Midbrain (tissue), 1 donor: Measurements from ENCODE around the gene GLMN.
"Not testable (repeated sequence)": the region's sequence is repeated elsewhere in the genome, so short reads cannot be mapped to it uniquely, and the experiment has no call there.

Experiments
- DNase-seq: peaks from one replicate; lab custom pipeline; 2025; lab: John Stamatoyannopoulos, UW

Gene GLMN

GRCh38 chr1:92298213-92298572 lies 594 bp downstream of the GLMN start:
- no peak for DNase-seq

DNA sequence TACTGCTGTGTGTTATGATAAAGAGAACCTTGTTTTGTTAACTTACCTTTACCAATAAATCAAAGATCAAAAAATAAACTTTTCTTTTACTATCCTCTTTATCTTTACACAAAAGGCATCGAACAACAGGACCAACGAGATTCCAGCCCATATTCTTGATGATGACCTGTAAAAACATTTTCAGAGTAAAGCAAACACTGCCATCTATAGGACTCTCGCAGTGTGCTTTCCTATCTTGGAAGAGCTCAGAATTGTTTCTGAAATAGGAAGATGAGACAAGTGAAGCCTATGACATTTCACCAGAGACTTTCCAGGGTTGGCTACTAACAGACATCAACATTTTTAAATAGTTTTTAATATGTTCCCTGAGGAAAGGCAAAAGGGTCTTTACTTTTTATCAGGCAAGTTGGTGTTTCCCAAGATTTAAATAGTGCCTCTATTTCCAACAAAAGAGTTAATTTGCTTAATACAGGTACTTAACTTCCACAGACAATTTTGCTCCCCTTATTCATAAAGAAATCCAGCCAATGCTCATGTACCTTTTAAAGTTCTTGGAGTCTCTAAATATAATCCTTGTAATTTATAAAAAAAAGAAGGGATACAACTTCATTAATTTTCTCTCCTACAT lies 7.3 kb downstream of the GLMN start:
- peak; percentile 66 for DNase-seq

DNA sequence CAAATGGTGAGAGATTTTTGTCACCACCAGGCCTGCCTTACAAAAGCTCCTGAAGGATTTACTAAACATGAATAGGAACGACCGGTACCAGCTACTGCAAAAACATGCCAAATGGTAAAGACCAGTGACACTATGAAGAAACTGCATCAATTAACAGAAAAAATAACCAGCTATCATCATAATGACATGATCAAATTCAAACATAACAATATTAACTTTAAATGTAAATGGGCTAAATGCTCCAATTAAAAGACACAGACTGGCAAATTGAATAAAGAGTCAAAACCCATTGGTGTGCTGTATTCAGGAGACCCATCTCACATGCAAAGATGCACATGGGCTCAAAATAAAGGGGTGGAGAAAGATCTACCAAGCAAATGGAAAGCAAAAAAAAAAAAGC lies 17.4 kb downstream of the GLMN start:
- not testable (repeated sequence) for DNase-seq

DNA sequence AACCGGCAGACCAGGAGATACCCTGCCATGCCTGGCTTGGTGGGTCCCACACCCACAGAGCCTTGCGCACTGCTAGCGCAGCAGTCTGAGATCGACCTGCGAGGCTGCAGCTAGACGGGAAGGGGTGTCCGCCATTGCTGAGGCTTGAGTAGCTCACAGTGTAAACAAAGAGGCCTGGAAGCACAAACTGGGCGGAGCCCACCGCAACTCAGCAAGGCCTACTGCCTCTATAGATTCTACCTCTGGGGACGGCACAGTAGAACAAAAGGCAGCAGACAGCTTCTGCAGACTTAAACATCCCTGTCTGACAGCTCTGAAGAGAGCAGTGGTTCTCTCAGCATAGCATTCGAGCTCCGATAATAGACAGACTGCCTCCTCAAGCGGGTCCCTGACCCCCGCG lies 19.0 kb downstream of the GLMN start:
- DNase-seq: not testable (repeated sequence)

- no peak for DNase-seq
Observed at GRCh38 chr1:92277105-92277723, 21.6 kb downstream of the GLMN start.

- DNase-seq: no peak
Observed at GRCh38 chr1:92276082-92276481, 22.7 kb downstream of the GLMN start.

GRCh38 chr1:92274939-92275338 lies 23.8 kb downstream of the GLMN start:
- DNase-seq: no peak

DNA sequence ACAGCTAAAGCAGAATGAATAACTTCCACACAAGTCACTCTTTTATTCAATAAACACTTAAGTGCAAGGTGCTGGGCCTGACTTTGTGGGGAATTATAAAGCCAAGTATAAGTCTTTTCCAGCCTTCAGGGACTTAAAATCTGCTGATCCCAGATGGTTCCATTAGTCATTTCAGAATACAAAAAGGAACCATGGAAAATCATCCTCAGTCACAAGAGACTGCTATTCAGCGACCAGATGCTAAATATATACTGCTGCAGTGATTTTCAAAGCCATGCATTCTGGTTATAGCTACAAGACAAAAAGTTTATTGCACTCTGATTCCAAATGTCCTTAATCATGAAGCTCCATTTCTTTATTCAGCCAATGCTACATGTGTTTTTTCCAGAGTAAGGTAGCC lies 25.7 kb downstream of the GLMN start:
- no peak for DNase-seq

- DNase-seq: no peak
Observed at GRCh38 chr1:92262516-92262915, 36.3 kb downstream of the GLMN start.

DNA sequence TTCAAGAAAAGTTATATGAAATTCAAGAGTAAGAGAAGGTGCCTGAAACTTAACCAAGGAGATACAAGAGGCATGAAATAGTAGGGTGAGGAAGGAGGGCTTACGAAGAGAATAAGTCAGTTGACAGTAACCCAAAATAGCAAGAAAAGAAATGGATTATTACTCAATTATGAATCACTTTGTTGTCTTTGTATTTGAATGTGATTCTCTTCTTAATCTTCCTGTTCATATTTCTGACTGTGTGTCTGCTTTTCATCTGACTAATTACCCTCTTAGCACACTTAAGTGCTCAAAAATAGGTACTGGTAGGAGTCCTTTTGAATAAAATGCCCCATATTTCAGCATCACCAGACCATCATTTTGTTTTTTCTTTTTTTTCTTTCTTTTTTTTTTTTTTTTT lies 39.4 kb downstream of the GLMN start:
- DNase-seq: no peak

DNA sequence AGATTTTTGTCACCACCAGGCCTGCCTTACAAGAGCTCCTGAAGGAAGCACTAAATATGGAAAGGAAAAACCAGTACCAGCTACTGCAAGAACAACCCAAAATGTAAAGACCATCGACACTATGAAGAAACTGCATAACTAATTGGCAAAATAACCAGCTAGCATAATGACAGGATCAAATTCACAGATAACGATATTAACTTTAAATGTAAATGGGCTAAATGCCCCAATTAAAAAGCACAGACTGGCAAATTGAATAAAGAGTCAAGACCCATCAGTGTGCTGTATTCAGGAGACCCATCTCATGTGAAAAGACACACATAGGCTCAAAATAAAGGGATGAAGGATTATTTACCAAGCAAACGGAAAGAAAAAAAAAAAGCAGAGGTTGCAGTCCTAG lies 44.1 kb downstream of the GLMN start:
- DNase-seq: not testable (repeated sequence)

DNA sequence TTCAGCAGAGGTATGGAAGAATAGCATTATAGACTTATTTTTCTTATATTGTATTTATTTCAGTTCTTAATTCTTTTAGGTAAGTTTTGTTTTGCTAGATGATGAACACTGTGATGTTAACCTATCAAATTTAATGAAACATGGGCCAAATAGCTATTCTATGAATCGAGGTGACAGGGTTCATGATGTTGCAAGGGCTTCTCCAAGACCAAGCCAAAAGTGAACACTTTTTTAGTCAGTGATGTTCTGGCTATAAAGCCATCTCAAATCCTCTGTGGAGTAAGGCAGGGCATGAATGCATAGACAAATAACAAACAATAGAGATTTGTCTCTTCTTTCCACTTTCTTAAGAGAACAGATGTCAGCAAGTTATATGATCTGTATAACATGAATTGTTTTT lies 54.4 kb downstream of the GLMN start:
- DNase-seq: no peak

GRCh38 chr1:92240034-92240433 lies 58.8 kb downstream of the GLMN start:
- DNase-seq: peak; percentile 10

GRCh38 chr1:92230736-92231135 lies 68.1 kb downstream of the GLMN start:
- DNase-seq: no peak

DNA sequence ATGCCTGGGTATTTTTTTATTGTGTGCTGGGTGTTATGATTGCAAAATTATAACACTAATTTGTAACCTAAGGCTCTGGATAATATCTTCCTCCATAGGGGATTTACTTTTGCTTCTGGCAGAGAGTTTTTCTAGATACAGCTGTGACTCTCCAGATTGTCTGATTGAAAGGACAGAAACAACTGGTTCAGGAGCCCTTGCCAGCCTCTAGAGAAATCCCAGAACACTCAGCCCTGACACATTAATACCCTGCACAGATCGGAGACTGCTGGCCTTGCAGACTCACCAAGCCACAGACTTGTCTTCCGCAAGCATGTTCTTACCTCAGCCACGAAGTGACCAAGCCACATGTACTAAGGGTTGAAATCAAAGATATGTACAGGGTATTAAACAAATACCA lies 70.4 kb downstream of the GLMN start:
- DNase-seq: no peak

- no peak for DNase-seq
Observed at GRCh38 chr1:92219028-92219427, 79.8 kb downstream of the GLMN start.

DNA sequence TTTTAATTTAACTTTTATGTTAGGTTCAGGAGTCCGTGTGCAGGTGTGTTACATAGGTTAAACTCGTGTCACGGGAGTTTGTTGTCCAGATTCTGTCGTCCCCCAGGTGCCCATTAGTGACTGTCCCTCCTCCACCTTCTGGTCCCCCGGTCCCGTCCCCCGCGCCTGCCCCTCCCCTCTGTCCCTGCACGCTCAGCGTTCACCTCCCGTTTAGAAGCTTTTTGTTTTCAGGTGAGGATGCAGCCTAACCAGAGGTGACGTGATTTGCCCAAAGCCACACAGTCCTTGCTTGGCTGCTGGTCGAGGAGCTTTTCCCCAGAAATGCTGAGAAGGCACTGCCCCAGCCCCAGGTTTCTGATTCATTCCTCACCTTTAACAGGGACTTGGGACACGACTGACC lies 80.2 kb downstream of the GLMN start:
- DNase-seq: no peak

- no peak for DNase-seq
Observed at GRCh38 chr1:92217721-92218120, 81.1 kb downstream of the GLMN start, which contains the start of gene C1orf146. TSS of gene C1orf146 (plus strand) at chr1:92217915. CDS start at chr1:92231421, 13,506 bp downstream.

DNA sequence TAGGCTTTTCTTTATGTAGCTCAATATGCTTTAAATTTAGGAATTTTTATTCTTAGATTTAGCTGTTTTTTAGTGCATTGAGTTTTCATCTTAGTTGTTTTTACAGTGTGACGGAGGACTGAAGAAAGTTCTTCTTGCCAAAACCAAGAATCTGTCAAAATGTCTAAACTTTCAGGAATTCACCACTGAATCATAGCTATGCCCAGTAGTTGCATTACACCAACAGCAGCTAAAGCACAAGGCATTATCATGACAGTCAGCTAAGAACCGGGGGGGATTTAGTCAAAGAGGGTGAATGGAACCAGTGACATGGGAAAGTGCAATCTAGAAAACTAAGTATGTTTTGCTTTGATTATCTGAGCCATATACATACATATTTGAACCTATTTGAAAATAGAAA lies 87.6 kb downstream of the GLMN start:
- DNase-seq: no peak

DNA sequence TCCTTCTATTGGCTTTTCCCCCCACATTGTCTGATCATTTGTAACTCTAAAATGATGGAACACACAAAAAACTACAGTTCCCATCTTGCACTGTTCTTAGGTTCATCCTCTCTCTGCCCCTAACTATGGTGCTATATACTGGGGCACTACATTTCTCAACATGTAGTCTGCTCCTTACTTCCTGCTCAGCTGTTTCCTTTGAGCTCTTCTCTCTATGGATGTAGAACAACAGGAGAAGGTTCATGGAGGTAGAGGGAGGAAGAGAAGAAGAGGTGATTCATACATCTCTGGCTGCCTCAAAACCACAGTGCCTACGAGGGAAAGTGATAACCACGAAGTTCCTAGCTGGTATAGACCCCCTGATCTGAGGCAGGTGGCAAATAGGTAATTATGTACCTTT lies 88.1 kb downstream of the GLMN start:
- no peak for DNase-seq

GRCh38 chr1:92203105-92203504 lies 95.7 kb downstream of the GLMN start:
- no peak for DNase-seq

GRCh38 chr1:92201973-92202372 lies 96.8 kb downstream of the GLMN start:
- DNase-seq: no peak
